Measurements from ENCODE around the gene SWAP70. TPM values are rescaled to one million over a fixed set of nuclear protein-coding genes. Genes with fewer than 3 reads are reported as not detected.

The SWAP70 gene
- total and polyA plus RNA-seq, 7 experiments from 2014 or later, result 2.3 to 15.6 (median 4.5) TPM

GRCh38 chr11:9645881-9646280, 18.0 kb upstream of the SWAP70 start:
- no peak overlapping the region for H3K4me3 ChIP-seq (ENCODE audit: low read length)
- H3K4me3 Mint-ChIP-seq, result no peak overlapping the region
- intact Hi-C loops (cut with micrococcal nuclease), result no loop called here
- peaks cover 0 to 5% (median 0%) of the 10 kb centered on the region in 5 donors for H3K36me3 Mint-ChIP-seq
- H3K27me3 ChIP-seq (ENCODE audit: control insufficient read depth in 2 of 2, insufficient read depth in 2 of 2, low read length in 2 of 2), result no peaks in the 10 kb centered on the region
- peaks cover 0 to 14% (median 0%) of the 10 kb centered on the region in 5 donors for H3K27me3 Mint-ChIP-seq
- no peaks in the 10 kb centered on the region for H3K9me3 ChIP-seq (ENCODE audit: control insufficient read depth in 2 of 3, low read length in 3 of 3)
- no peak overlapping the region for H3K27ac ChIP-seq (ENCODE audit: low read depth, low read length)
- ChIA-PET CTCF (no interaction called here), POLR2A (no interaction called here)
- peaks cover 0 to 8% (median 0%) of the 10 kb centered on the region in 11 donors for H3K9me3 Mint-ChIP-seq
- H3K4me1 Mint-ChIP-seq, result no peaks in the 10 kb centered on the region
- H3K36me3 ChIP-seq (ENCODE audit: control insufficient read depth in 2 of 3, insufficient read depth in 3 of 3, low read length in 3 of 3), result no peaks in the 10 kb centered on the region
- no peak overlapping the region for H3K27ac Mint-ChIP-seq
- H3K4me1 ChIP-seq (ENCODE audit: control insufficient read depth in 2 of 2, insufficient read depth in 2 of 2, low read length in 2 of 2), result no peaks in the 10 kb centered on the region
- no peak for ATAC-seq
- DNase-seq, result no peak

GRCh38 chr11:9646324-9646723, 17.6 kb upstream of the SWAP70 start:
- Mint-ChIP-seq H3K36me3 (peaks cover 0 to 5% (median 0%) of the 10 kb centered on the region in 5 donors), H3K9me3 (peaks cover 0 to 8% (median 0%) of the 10 kb centered on the region in 11 donors), H3K4me1 (no peaks in the 10 kb centered on the region), H3K27me3 (peaks cover 0 to 13% (median 0%) of the 10 kb centered on the region in 5 donors), H3K4me3 (no peak overlapping the region), H3K27ac (no peak overlapping the region)
- DNase-seq, result no peak
- Histone ChIP-seq H3K27me3 (ENCODE audit: control insufficient read depth in 2 of 2, insufficient read depth in 2 of 2, low read length in 2 of 2) (no peaks in the 10 kb centered on the region), H3K4me1 (ENCODE audit: control insufficient read depth in 2 of 2, insufficient read depth in 2 of 2, low read length in 2 of 2) (no peaks in the 10 kb centered on the region), H3K27ac (ENCODE audit: low read depth, low read length) (no peak overlapping the region), H3K36me3 (ENCODE audit: control insufficient read depth in 2 of 3, insufficient read depth in 3 of 3, low read length in 3 of 3) (no peaks in the 10 kb centered on the region), H3K9me3 (ENCODE audit: control insufficient read depth in 2 of 3, low read length in 3 of 3) (no peaks in the 10 kb centered on the region), H3K4me3 (ENCODE audit: low read length) (no peak overlapping the region)
- ATAC-seq, result no peak
- ChIA-PET CTCF (no interaction called here), POLR2A (no interaction called here)
- intact Hi-C loops (cut with micrococcal nuclease), result no loop called here

GRCh38 chr11:9651481-9651880, 12.4 kb upstream of the SWAP70 start:
- DNase-seq (no peak), ATAC-seq (no peak)
- H3K4me3 ChIP-seq (ENCODE audit: low read length), result no peak overlapping the region
- Mint-ChIP-seq H3K9me3 (peaks cover 0 to 14% (median 3%) of the 10 kb centered on the region in 11 donors), H3K4me1 (no peaks in the 10 kb centered on the region), H3K36me3 (peaks cover 0 to 12% (median 0%) of the 10 kb centered on the region in 5 donors), H3K4me3 (no peak overlapping the region), H3K27me3 (peaks cover 0 to 6% (median 0%) of the 10 kb centered on the region in 5 donors), H3K27ac (no peak overlapping the region)
- H3K36me3 ChIP-seq (ENCODE audit: control insufficient read depth in 2 of 3, insufficient read depth in 3 of 3, low read length in 3 of 3), result no peaks in the 10 kb centered on the region
- CTCF ChIA-PET, result no interaction called here
- intact Hi-C loops (cut with micrococcal nuclease), result no loop called here
- no peaks in the 10 kb centered on the region for H3K9me3 ChIP-seq (ENCODE audit: control insufficient read depth in 2 of 3, low read length in 3 of 3)
- no peaks in the 10 kb centered on the region for H3K4me1 ChIP-seq (ENCODE audit: control insufficient read depth in 2 of 2, insufficient read depth in 2 of 2, low read length in 2 of 2)
- POLR2A ChIA-PET, result no interaction called here
- H3K27ac ChIP-seq (ENCODE audit: low read depth, low read length), result no peak overlapping the region
- no peaks in the 10 kb centered on the region for H3K27me3 ChIP-seq (ENCODE audit: control insufficient read depth in 2 of 2, insufficient read depth in 2 of 2, low read length in 2 of 2)

- H3K4me3 ChIP-seq (ENCODE audit: low read length), result no peak overlapping the region
- Mint-ChIP-seq H3K4me1 (no peaks in the 10 kb centered on the region), H3K36me3 (peaks cover 0 to 12% (median 0%) of the 10 kb centered on the region in 5 donors), H3K9me3 (peaks cover 0 to 14% (median 3%) of the 10 kb centered on the region in 11 donors), H3K4me3 (no peak overlapping the region), H3K27me3 (peaks cover 0 to 6% (median 0%) of the 10 kb centered on the region in 5 donors), H3K27ac (no peak overlapping the region)
- H3K27me3 ChIP-seq (ENCODE audit: control insufficient read depth in 2 of 2, insufficient read depth in 2 of 2, low read length in 2 of 2), result no peaks in the 10 kb centered on the region
- CTCF ChIA-PET, result interaction anchor here (0.6 to 0.7 kb wide), 2 partner anchors 118 to 379 kb away, joined by 3 to 4 read pairs; no protein-coding TSS in a partner anchor
- peak; percentile 68 for ATAC-seq
- H3K4me1 ChIP-seq (ENCODE audit: control insufficient read depth in 2 of 2, insufficient read depth in 2 of 2, low read length in 2 of 2), result no peaks in the 10 kb centered on the region
- no peak for DNase-seq
- POLR2A ChIA-PET, result no interaction called here
- no peaks in the 10 kb centered on the region for H3K9me3 ChIP-seq (ENCODE audit: control insufficient read depth in 2 of 3, low read length in 3 of 3)
- H3K27ac ChIP-seq (ENCODE audit: low read depth, low read length), result no peak overlapping the region
- intact Hi-C loops (cut with micrococcal nuclease), result no loop called here
- H3K36me3 ChIP-seq (ENCODE audit: control insufficient read depth in 2 of 3, insufficient read depth in 3 of 3, low read length in 3 of 3), result no peaks in the 10 kb centered on the region
Observed at GRCh38 chr11:9651899-9652748, 11.8 kb upstream of the SWAP70 start.

GRCh38 chr11:9653871-9654270, 10.0 kb upstream of the SWAP70 start:
- POLR2A ChIA-PET, result interaction anchor here (0.6 kb wide), 1 partner anchor 706 kb away, joined by 3 read pairs; no protein-coding TSS in a partner anchor
- Mint-ChIP-seq H3K9me3 (peaks cover 0 to 8% (median 2%) of the 10 kb centered on the region in 11 donors), H3K4me3 (no peak overlapping the region), H3K27me3 (peaks cover 0 to 6% (median 4%) of the 10 kb centered on the region in 5 donors), H3K27ac (no peak overlapping the region), H3K4me1 (no peaks in the 10 kb centered on the region), H3K36me3 (peaks cover 0 to 7% (median 0%) of the 10 kb centered on the region in 5 donors)
- ATAC-seq (no peak), DNase-seq (no peak)
- intact Hi-C loops (cut with micrococcal nuclease), result no loop called here
- no peak overlapping the region for H3K27ac ChIP-seq (ENCODE audit: low read depth, low read length)
- H3K9me3 ChIP-seq (ENCODE audit: control insufficient read depth in 2 of 3, low read length in 3 of 3), result no peaks in the 10 kb centered on the region
- no peaks in the 10 kb centered on the region for H3K27me3 ChIP-seq (ENCODE audit: control insufficient read depth in 2 of 2, insufficient read depth in 2 of 2, low read length in 2 of 2)
- no peaks in the 10 kb centered on the region for H3K36me3 ChIP-seq (ENCODE audit: control insufficient read depth in 2 of 3, insufficient read depth in 3 of 3, low read length in 3 of 3)
- no peak overlapping the region for H3K4me3 ChIP-seq (ENCODE audit: low read length)
- CTCF ChIA-PET, result no interaction called here
- H3K4me1 ChIP-seq (ENCODE audit: control insufficient read depth in 2 of 2, insufficient read depth in 2 of 2, low read length in 2 of 2), result no peaks in the 10 kb centered on the region

- Mint-ChIP-seq H3K9me3 (peaks cover 0 to 8% (median 2%) of the 10 kb centered on the region in 11 donors), H3K27ac (no peak overlapping the region), H3K27me3 (peaks cover 11 to 25% (median 15%) of the 10 kb centered on the region in 5 donors), H3K4me1 (peaks cover 0 to under 1% (median 0%) of the 10 kb centered on the region in 7 donors), H3K4me3 (no peak overlapping the region), H3K36me3 (peaks cover 0 to 12% (median 0%) of the 10 kb centered on the region in 5 donors)
- DNase-seq (no peak), ATAC-seq (no peak)
- Histone ChIP-seq H3K27me3 (ENCODE audit: control insufficient read depth in 2 of 2, insufficient read depth in 2 of 2, low read length in 2 of 2) (no peaks in the 10 kb centered on the region), H3K9me3 (ENCODE audit: control insufficient read depth in 2 of 3, low read length in 3 of 3) (no peaks in the 10 kb centered on the region), H3K36me3 (ENCODE audit: control insufficient read depth in 2 of 3, insufficient read depth in 3 of 3, low read length in 3 of 3) (no peaks in the 10 kb centered on the region), H3K4me3 (ENCODE audit: low read length) (no peak overlapping the region), H3K4me1 (ENCODE audit: control insufficient read depth in 2 of 2, insufficient read depth in 2 of 2, low read length in 2 of 2) (no peaks in the 10 kb centered on the region), H3K27ac (ENCODE audit: low read depth, low read length) (no peak overlapping the region)
- CTCF ChIA-PET, result no interaction called here
- POLR2A ChIA-PET, result no interaction called here
- intact Hi-C loops (cut with micrococcal nuclease), result no loop called here
Observed at GRCh38 chr11:9656864-9657263, 7.0 kb upstream of the SWAP70 start.
